Prostate gland (tissue), 2 donors: Measurements from ENCODE around the gene TCF20.

Source experiments
- POLR2AphosphoS5 ChIP-seq: sonication (generic); formaldehyde crosslinking; IDR thresholded peaks from one replicate; pipeline ENCODE4 v1.6.1; 2017; ENCODE audit warnings: antibody characterized with exemption
- TF ChIP-seq, protein P1 (sequence below), 4 experiments: fragments of 200-600 bp in 2 of 4; fragments of 450-650 bp in 2 of 4; sonication (generic) in 2 of 4; IDR thresholded peaks; 1 replicate in 3 of 4; 2 replicates in 1 of 4; pipeline ENCODE4 v1.5.1; 2016 to 2019; ENCODE audit warnings: antibody characterized with exemption in 4 of 4, mild to moderate bottlenecking in 2 of 4, moderate library complexity in 2 of 4

GRCh38 chr22:42243802-42244060 lies 26.7 kb downstream of the TCF20 start:
- TF ChIP-seq, protein P1, sequence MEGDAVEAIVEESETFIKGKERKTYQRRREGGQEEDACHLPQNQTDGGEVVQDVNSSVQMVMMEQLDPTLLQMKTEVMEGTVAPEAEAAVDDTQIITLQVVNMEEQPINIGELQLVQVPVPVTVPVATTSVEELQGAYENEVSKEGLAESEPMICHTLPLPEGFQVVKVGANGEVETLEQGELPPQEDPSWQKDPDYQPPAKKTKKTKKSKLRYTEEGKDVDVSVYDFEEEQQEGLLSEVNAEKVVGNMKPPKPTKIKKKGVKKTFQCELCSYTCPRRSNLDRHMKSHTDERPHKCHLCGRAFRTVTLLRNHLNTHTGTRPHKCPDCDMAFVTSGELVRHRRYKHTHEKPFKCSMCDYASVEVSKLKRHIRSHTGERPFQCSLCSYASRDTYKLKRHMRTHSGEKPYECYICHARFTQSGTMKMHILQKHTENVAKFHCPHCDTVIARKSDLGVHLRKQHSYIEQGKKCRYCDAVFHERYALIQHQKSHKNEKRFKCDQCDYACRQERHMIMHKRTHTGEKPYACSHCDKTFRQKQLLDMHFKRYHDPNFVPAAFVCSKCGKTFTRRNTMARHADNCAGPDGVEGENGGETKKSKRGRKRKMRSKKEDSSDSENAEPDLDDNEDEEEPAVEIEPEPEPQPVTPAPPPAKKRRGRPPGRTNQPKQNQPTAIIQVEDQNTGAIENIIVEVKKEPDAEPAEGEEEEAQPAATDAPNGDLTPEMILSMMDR (IDR thresholded peaks at IDR 0.05), result no peak
- no peak for TF ChIP-seq POLR2AphosphoS5
